ENCODE results near the gene DENND2A.
"Not testable (repeated sequence)": the region's sequence is repeated elsewhere in the genome, so short reads cannot be mapped to it uniquely, and the experiment has no call there.

DENND2A gene, protein sequence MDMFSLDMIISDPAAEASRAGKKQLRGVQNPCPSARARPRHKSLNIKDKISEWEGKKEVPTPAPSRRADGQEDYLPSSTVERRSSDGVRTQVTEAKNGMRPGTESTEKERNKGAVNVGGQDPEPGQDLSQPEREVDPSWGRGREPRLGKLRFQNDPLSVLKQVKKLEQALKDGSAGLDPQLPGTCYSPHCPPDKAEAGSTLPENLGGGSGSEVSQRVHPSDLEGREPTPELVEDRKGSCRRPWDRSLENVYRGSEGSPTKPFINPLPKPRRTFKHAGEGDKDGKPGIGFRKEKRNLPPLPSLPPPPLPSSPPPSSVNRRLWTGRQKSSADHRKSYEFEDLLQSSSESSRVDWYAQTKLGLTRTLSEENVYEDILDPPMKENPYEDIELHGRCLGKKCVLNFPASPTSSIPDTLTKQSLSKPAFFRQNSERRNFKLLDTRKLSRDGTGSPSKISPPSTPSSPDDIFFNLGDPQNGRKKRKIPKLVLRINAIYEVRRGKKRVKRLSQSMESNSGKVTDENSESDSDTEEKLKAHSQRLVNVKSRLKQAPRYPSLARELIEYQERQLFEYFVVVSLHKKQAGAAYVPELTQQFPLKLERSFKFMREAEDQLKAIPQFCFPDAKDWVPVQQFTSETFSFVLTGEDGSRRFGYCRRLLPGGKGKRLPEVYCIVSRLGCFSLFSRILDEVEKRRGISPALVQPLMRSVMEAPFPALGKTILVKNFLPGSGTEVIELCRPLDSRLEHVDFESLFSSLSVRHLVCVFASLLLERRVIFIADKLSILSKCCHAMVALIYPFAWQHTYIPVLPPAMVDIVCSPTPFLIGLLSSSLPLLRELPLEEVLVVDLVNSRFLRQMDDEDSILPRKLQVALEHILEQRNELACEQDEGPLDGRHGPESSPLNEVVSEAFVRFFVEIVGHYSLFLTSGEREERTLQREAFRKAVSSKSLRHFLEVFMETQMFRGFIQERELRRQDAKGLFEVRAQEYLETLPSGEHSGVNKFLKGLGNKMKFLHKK

DNA sequence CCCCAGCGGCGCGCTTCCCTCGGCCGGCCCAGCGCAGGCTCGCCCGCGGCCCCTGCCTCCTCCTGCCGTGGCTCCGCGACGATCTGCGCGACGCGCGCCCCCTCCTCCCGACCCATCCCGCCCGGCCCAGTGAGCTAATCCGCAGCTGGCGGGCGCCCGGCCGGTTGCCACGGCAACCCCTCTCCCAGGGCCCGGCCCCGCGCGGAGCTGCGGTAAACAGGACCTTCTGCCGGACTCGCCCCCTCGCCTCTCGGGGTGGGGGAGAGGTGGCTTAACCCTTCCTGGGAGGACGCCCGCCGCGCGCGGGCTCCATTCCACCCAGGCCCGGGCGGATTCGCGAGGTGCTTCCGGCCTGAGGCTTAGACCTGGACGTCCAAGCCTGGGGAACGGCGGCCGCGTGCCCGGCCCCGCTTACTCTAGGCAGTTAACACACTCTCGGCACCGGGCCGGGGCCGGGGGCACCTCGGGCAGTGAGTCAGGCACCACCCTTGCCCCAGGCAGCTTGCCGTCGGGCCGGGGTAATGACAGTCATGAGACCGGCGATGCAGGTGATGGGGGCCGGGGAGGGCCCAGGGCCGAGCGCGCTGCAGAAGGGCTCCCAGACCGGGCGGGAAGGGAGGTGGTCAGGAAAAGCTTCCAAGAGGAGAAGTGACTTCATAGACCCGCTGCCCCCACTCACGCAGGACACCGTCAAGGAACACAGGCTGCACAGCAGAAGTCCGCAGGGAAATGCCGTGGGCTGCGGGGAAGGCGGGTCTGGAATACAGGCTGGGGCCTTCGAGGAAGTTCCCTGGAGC lies at the start of gene DENND2A:
Gene DENND2A (minus strand): TSS at position 87 of the 797 bp plus-strand sequence. CDS start 38,416 bp downstream, outside the sequence.
- DNase-seq: no peak

DNA sequence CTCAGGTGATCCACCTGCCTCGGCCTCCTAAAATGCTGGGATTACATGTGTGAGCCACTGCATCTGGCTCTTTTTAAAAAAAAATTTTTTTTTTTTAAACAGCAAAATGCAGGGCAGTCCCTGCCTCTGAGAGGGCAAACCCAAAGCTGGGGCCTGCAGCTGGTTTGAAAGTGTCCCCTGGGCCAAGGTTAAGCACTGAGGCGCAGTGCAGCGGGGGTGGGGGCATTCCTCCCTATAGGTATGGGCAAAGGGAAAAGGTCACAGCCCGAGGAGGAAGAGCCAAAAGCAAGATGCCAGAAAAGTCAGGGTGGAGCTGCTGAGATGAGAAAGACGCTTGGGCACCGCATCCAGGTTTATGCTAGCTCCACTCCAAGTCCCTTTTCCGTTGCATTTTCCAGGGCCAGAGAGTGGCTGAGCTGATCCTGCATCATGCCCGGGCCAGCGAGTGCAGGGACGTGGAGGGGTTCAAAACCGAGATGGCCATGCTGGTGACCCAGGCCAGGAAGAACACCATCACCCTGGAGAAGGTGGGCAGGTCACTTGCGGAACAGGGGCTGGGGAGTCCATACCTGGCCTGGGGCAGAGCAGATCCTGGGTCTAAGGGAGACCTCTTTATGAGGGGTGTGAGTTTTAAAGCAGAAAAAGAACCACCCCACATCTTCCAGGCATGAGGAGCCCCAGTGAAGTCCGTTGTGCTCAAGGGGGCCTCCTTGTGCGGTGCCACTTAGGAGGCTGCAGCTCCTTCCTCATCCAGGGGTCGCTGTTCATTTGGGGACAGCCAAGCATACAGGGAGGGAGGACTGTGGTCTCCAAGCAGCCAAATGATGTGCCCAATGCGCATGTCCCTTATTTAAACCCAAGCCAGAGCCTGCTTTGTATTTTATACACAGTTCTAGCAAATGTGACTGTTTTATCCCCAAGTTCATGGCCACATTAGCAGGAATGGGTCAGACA lies 48.9 kb upstream of the DENND2A start:
- no peak for DNase-seq

DNA sequence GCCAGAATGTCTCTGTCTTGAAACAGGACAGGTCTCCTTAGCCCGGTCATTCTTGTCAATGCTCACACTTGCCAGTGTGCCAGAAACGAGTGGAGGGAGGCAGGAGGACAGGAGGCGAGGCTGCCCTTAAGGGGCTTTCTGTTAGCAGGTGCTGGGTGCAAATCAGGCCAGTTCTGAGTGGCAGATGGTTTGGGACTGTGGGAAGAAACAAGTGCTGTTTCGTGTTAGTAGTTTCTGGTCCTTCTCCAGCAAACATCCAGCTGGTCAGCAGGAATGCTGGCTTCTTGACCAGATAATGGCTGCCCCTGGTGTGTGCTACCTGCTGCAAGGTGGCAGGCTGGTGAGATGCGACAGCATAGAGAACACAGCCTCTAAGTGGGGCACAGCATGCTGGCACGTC lies 47.7 kb upstream of the DENND2A start:
- no peak for DNase-seq

DNA sequence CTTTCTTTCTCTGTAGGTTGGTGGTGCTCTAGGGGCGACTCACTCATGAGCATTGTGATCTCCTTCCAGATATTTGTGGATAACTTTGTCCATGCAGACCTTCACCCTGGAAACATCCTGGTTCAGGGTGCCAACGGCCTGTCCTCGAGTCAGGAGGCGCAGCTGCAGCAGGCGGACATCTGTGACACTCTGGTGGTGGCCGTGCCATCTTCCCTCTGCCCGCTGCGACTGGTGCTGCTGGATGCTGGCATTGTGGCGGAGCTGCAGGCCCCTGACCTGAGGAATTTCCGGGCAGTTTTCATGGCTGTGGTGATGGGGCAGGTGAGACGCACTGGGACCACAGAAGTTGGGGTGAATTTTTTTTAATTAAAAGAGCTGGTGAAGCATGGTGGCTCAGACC lies 46.3 kb upstream of the DENND2A start:
- no peak for DNase-seq

DNA sequence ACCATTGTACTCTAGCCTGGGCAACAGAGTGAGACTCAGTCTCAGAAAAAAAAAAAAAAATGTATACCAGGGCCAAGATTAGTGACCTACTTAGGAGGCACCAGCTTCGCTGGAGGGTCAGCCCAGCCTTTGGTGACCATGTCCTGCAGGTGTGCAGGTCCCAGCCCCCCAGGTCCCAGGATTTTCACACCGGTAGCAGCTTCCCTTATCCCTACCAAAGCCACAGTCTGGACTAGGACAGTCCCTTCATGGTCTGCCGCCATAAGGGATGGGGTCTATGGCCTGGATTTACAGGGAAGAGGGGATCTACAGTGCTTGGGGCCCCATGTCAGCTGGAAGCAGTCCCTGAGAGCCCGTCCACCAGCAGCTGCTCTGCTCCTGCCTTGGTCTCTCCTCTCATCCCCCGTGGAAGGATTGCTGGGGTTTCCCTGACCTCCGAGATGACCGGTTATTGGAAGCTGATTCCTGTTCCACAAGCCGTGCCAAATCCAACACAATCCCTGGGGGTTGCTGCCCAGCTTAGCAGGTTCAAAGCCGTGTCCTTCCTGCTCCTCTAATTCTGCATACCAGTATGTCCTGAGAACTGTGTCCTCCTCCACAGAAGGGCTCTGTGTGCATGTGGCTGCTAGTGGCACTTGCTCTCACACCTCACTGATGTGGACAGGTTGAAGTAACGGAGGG lies 44.9 kb upstream of the DENND2A start:
- no peak for DNase-seq

DNA sequence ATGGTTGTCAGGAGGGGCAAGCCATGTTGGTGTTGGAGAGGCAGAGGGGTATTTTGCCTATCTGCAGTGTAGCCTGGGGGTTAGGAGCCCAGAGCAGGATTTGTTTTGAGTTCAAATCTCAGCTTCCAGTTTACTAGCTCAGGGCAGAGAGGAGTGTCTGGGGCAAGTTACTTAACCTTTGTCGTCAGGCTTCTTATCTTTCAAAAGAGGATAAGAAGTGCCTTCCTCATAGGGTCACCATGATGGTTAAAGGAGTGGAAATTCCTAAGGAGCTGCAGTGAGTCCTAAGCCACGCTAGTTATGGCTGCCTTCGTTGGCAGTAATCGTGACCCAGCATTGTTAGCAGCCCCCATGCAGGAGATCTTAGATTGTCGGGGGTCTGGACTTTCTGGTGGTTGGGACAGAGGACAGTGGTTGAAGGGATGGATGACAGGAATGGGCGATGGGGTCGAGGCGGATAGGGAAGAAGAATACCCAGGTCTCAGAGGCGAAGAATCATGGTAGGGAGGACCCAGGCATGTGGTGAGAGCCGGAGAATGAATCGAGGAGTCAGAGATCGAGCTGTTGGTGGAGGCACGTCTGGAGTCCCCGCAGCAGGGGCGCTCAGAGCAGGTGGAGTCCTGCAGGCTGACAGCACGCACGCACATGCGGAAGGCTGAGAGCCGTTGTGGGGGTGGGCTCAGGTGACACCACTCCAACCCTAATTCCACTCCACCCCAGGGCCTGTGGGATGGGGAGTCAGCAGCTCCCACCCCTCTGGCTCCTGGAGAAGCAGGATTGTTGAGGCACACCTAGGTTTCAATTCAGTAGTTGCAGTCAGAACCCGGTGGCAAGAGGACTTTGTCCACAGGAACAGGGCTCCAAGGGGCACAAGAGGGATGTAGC lies 43.7 kb upstream of the DENND2A start:
- DNase-seq: no peak

DNA sequence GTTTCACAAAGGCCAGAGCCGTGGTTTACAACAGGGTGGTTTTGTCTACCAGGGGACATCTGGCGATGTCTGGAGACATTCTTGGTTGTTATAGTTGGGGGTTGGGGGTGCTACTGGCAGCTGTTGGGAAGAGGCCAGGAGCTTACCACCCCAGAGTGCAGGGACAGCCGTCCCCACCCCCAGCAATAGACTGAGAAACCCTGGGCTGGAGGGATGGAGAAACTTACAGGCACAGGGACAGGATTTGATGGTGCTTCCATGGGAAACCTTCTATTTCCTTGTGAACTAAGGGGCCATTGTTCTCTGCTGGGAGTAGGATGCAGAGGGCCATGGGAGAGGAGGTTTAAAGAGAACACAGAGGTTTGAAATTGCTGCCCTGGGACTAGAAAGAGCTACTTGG lies 43.0 kb upstream of the DENND2A start:
- no peak for DNase-seq

DNA sequence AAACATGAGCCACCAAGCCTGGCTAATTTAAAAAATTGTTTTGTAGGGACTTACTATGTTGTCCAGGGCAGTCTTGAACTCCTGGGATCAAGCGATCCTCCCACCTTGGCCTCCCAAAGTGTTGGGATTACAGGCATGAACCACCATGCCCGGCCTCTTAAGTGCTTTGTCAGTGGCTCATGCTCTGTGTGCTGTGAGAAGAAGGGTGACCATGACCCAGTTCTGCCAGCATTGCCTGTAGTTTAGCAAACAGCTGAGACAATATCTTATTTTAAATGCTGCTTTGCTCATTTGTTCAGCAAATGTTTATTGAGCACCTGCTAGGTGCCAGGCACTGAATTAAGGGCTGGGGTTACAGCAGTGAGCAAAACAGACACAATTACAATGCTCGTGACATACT lies 41.2 kb upstream of the DENND2A start:
- no peak for DNase-seq

DNA sequence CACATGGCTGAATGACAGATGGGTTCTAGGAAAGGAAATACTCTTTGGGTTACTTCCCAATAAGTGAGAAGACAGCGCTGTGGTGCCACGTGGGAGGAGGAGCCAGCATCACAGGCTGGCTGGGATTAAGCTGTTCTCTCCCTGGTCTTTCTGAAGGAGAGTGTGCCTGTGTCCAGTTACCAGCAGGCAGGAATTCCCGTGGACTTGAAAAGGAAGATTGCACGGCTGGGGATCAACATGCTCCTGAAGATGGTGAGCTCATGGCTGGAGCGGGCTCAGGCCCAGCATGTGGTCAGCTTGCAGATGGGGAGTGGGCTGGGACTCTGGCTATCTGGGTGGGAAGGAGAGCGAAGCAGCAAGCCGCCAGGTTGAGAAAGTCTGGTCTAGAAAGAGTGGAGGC lies 40.3 kb upstream of the DENND2A start:
- DNase-seq: no peak

DNA sequence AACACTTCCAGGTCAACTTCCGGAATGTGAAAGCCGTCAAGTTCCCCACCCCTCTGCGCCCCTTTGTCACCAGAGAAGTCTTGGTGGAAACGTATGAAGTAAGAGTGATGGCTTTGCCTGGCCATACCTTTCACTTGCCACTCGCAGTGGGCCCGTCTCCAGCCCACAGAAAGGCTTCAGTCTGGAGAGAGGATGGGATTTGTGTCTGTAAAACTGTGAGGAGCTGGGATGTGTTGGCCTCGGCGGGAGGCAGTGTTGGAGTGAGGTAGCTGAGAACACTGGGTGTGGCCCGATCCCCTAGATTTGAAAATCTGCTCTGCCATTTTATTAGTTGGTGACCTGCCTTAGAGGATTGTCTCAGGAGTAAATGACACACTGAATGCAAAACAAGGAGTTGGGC lies 38.6 kb upstream of the DENND2A start:
- no peak for DNase-seq

DNA sequence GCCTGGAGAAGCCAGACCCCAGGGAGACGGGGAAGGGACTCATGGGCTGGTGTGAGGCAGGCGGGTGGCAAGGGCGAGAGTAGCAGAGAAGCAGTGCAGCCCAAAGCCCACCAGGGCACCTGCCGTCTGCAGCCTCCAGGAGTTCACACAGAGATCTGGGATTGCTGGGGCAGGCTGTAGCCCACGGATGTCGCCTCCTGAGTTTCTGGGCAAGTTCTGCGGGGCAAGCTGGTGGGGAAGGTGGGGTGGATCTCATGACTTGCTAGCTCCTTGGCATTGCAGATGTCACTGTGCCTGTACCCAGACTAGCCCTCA lies 38.2 kb upstream of the DENND2A start:
- DNase-seq: no peak

DNA sequence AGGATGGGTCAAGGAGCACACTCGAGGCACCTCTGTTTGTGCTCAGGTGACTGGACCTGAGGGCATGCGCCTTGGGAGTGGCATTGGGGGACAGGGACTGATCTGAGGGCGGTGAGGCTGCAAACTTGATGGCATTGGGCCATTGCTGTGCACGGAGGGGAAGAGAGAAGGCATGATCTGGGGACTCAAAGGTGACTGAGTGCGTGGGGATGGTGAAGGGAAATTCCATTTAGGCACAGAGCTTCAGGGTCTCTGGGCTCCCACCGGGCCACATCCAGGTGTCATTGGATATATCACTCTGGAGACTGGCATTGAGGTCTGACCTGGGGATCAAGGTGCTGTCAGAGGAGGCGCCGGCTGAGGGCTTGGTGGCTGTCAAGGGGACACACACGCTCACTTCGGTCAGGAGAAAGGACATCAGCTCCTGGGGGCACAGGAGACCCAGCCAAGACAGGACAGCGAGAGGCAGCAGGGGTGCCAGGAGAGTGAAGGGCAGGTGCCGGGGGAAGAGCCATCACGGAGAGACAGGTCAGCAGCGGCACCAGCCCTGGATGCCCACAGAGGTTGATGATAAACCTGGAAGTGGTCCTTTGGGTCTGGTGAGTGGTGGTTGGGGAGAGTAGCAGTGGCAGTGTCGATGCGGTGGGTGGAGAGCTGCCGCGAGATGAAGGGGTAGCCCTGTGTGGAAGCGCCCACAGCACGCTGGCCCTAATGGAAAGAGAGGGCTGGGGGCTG lies 37.6 kb upstream of the DENND2A start:
- DNase-seq: no peak

DNA sequence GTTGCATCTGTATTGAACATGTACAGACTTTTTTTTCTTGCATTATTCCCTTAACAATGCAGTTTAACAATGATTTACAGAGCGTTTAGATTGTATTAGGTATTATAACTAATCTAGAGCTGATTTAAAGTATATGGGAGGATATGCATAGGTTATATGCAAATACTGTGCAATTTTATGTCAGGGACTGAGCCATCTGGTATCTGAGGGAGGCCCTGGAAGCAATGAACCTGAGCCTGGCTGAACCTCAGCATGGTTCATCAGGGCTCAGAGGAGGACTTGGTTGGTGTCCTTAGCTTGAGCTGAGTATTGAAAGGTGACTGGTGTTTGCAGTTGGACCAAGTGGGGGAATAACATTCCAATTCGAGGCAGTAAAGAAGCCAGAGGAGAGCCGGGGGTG lies 36.9 kb upstream of the DENND2A start:
- no peak for DNase-seq

DNA sequence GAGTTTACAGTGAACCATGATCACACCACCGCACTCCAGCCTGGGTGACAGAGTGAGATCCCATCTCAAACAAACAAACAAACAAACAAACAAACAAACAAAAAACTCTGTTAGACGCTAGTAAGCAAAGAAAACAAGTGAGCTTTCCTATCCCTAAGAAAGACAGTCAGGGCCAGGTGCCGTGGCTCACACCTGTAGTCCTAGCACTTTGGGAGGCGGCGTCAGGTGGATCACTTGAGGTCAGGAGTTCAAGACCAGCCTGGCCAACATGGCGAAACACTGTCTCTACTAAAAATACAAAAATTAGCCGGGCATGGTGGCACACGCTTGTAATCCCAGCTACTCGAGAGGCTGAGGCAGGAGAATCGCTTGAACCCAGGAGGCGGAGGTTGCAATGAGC lies 36.3 kb upstream of the DENND2A start:
- not testable (repeated sequence) for DNase-seq

DNA sequence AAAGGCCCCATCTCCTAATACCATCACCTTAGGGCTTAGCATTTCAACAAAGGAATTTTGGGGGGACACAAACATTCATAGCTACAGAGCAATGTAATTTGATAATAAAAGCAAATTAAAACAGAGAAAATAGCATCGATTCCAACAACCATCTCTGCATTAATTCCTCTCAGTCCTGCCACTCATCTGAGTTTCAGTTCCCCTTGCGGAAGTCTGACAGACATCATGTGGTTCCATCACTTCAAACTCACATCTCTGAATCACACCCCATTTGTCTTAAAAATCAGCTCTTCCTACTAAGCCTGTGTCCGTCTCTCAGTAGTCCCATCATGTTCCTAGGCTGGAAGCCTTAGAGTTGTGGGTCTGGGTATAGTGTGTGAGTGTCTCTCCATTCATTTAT lies 35.7 kb upstream of the DENND2A start:
- DNase-seq: no peak

DNA sequence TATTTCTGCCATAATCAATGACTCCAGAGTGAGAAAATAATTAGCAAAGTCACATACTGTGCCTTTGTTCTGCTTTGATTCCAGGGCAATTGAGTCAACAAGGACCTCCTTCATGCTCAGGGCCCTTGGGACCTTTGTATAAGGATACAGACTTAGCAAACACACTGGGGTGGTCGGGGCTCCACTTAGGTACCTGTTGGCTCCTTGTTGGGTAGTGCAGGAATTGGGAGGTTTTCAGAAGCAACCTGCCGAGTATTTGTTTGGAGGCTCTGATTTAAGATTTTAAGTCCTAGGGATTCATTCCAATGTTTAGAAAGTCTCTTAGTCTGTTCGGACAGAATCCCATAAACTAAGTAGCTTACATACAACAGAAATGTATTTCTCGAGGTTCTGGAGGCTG lies 35.1 kb upstream of the DENND2A start:
- no peak for DNase-seq

DNA sequence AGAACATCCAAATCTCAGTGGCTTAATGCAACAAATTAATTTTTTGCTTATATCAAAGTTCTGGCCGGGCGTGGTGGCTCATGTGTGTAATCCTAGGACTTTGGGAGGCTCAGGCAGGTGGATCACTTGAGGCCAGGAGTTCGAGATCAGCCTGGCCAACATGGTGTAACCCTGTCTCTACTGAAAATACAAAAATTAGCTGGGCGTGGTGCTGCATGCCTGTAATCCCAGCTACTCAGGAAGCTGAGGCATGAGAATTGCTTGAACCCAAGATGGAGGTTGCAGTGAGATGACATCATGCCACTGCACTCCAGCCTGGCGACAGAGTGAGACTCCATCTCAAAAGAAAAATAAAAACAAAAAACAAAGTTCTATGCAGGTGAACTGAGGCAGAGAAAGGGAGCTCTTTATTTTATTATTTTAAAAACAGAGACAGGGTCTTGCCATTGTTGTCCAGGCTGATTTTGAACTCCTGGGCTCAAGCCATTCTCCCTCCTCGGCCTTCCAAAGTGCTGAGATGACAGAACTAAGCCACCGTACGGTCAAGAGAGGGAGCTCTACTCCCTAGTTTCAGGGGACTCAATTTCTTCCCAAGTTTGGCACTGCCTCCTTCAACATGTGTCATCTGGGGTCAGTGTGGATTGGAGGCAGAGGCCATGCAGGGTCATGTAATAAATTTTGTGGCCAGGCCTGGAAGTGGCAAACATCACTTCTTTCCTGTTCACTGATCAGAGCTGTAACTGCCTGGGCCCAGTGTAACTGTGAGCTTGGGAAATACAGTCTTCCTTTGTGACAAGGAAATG lies 34.5 kb upstream of the DENND2A start:
- peak; percentile 69 for DNase-seq

DNA sequence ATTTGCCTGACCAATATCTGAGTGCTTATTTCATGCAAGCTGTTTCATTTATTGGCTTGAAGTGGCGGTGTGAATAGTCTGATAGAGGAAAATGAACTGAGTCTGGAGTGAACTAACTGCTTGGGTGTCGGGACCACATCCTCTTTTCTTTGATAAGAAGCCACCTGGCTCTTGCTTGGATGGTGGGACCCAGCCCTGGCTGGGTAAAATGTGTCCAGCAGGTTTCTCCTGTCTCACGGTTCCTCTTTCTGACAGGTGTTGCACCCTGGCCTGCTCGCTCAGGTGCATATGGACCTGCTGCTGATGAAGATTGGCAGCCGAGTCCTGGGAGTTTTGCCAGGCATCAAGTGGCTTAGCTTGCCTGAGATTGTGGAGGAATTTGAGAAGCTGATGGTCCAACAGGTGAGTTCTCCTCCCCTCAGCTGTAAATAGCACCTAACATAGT lies 33.8 kb upstream of the DENND2A start:
- DNase-seq: no peak

DNA sequence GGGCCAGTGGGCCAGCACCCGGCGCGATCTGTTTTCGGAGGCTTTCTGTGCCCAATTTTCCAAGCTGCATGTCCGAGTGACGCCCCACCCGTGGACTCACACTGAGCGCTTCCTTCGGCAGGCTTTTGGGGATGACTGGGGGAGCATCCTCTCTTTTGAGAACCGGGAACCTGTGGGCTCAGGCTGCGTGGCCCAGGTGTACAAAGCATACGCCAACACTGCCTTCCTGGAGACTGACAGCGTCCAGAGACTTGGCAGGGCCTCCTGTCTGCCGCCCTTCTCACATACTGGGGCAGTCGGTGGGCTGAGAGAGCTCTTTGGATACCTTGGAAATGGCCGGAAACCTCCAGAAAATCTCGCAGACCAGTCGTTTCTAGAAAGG lies 33.2 kb upstream of the DENND2A start:
- DNase-seq: no peak

All from OCI-M1 (cell line).